B cell (primary cell): ENCODE data around the gene LUZP1. TPM values are rescaled to one million over a fixed set of nuclear protein-coding genes. Genes with fewer than 3 reads are reported as not detected.

Source experiments
- ATAC-seq: fragments of 200-7000 bp; cut with Tn5 transposase; one replicate; pipeline ENCODE4 v1.10.0; 2021; ENCODE audit warnings: low read depth, mild to moderate bottlenecking, moderate number of reproducible peaks, moderate library complexity
- CTCF ChIA-PET: fragments of 350-600 bp; sonication (Branson Sonifier 250); formaldehyde crosslinking; loops from one replicate; lab custom pipeline; 2021; ENCODE audit warnings: antibody characterized with exemption, inconsistent platforms; lab: Charles Lee
- POLR2A ChIA-PET: fragments of 350-600 bp; sonication (Branson Sonifier 250); formaldehyde crosslinking; loops from one replicate; lab custom pipeline; 2021; ENCODE audit warnings: antibody characterized with exemption; lab: Charles Lee
- DNase-seq: peaks from one replicate; pipeline ENCODE4 v3.0.0; 2013
- H2AFZ ChIP-seq: 2 replicates; pipeline ENCODE4 v1.6.1; 2012; ENCODE audit warnings: mild to moderate bottlenecking, low read depth, low read length; ENCODE audit not compliant: insufficient read depth, poor library complexity, severe bottlenecking
- H3K27ac ChIP-seq, 2 donors: 1 replicate in 1 of 2; 2 replicates in 1 of 2; pipeline ENCODE4 v1.5.1; 2012 to 2013; ENCODE audit warnings: low read length in 2 of 2, mild to moderate bottlenecking in 2 of 2, moderate library complexity in 1 of 2
- H3K27me3 ChIP-seq, 4 experiments: fragments of 200-600 bp in 1 of 4; sonication (generic) in 1 of 4; replicated peaks in 1 of 4; 1 replicate in 2 of 4; 2 replicates in 2 of 4; pipeline versions ENCODE4 v1.6.1 to v1.7.0; 2013 to 2016; ENCODE audit warnings: low read length in 3 of 4, mild to moderate bottlenecking in 2 of 4, mixed read lengths in 1 of 4, moderate library complexity in 1 of 4; ENCODE audit not compliant: insufficient read depth in 4 of 4, control insufficient read depth in 3 of 4; ENCODE audit errors: control extremely low read depth in 1 of 4
- H3K36me3 ChIP-seq, 2 experiments: replicated peaks in 1 of 2; 1 replicate in 1 of 2; 2 replicates in 1 of 2; pipeline versions ENCODE4 v1.6.1 to v1.7.1; 2013; ENCODE audit warnings: low read length in 1 of 2; ENCODE audit not compliant: insufficient read depth in 2 of 2, control insufficient read depth in 1 of 2; ENCODE audit errors: control extremely low read depth in 1 of 2, extremely low read depth in 1 of 2
- H3K4me1 ChIP-seq, 2 donors: fragments of 200-600 bp in 1 of 2; sonication (generic) in 1 of 2; 1 replicate in 1 of 2; 2 replicates in 1 of 2; pipeline versions ENCODE4 v1.5.1 to v1.6.1; 2013 to 2017; ENCODE audit warnings: low read length in 2 of 2; ENCODE audit not compliant: control insufficient read depth in 2 of 2, insufficient read depth in 2 of 2
- H3K4me2 ChIP-seq: replicated peaks from 2 replicates; pipeline ENCODE3; 2012; ENCODE audit warnings: mild to moderate bottlenecking, low read depth, low read length; ENCODE audit not compliant: poor library complexity, severe bottlenecking
- H3K4me3 ChIP-seq, 5 experiments: fragments of 200-600 bp in 1 of 5; sonication (generic) in 1 of 5; 1 replicate in 3 of 5; 2 replicates in 2 of 5; pipeline versions ENCODE4 v1.5.1 to v1.7.0; 2011 to 2016; ENCODE audit warnings: low read length in 4 of 5, mild to moderate bottlenecking in 4 of 5, low read depth in 2 of 5, control low read depth in 1 of 5, moderate library complexity in 1 of 5; ENCODE audit not compliant: insufficient read depth in 1 of 5; ENCODE audit errors: control extremely low read depth in 1 of 5, extremely low read depth in 1 of 5
- H3K79me2 ChIP-seq: fragments of 200-600 bp; sonication (generic); one replicate; pipeline ENCODE4 v1.6.0; 2016; ENCODE audit warnings: low read length; ENCODE audit not compliant: control insufficient read depth, insufficient read depth
- H3K9ac ChIP-seq: fragments of 200-600 bp; sonication (generic); 2 replicates; pipeline ENCODE4 v1.6.1; 2017; ENCODE audit warnings: mild to moderate bottlenecking, low read length, moderate library complexity
- H3K9me3 ChIP-seq, 3 donors: one replicate each; pipeline versions ENCODE4 v1.6.1 to v1.7.1; 2013; ENCODE audit warnings: low read length in 2 of 3; ENCODE audit not compliant: control insufficient read depth in 2 of 3, insufficient read depth in 1 of 3; ENCODE audit errors: control extremely low read depth in 1 of 3
- H4K20me1 ChIP-seq: 2 replicates; pipeline ENCODE4 v1.6.0; 2012; ENCODE audit warnings: mild to moderate bottlenecking, low read length; ENCODE audit not compliant: insufficient read depth, control insufficient read depth, poor library complexity, severe bottlenecking
- H3K27ac Mint-ChIP-seq: one replicate; pipeline ENCODE4 v1.8.0; 2021; ENCODE audit warnings: mixed read lengths
- H3K27me3 Mint-ChIP-seq: one replicate; pipeline ENCODE4 v1.8.0; 2021; ENCODE audit warnings: mixed read lengths
- H3K4me1 Mint-ChIP-seq: one replicate; pipeline ENCODE4 v1.8.0; 2021; ENCODE audit warnings: mixed read lengths
- H3K4me3 Mint-ChIP-seq: one replicate; pipeline ENCODE4 v1.8.0; 2021; ENCODE audit warnings: mixed read lengths
- H3K9me3 Mint-ChIP-seq: one replicate; pipeline ENCODE4 v1.8.0; 2022; ENCODE audit warnings: mixed read lengths; ENCODE audit not compliant: insufficient read depth
- CTCF ChIP-seq: fragments of 200-600 bp; IDR thresholded peaks from one replicate; pipeline ENCODE4 v1.8.0; 2022; ENCODE audit warnings: antibody characterized with exemption, mild to moderate bottlenecking
- EZH2 ChIP-seq: IDR thresholded peaks from 2 replicates; pipeline ENCODE4 v1.6.1; 2012; ENCODE audit warnings: borderline replicate concordance, low read depth, mild to moderate bottlenecking, moderate library complexity, low read length; ENCODE audit not compliant: insufficient read depth, poor library complexity, severe bottlenecking
- WGBS: methylation state at CpG from one replicate; pipeline ENCODE4 v1.1.5; 2013; ENCODE audit warnings: missing lambda C conversion rate; ENCODE audit not compliant: insufficient coverage; 5-methylcytosine and 5-hydroxymethylcytosine counted together
- intact Hi-C: fragments of 100-400 bp; cut with micrococcal nuclease; formaldehyde crosslinking; loops from one replicate; pipeline ENCODE4 v1.10.0; 2022
- polyA plus RNA-seq: library from polyadenylated mRNA; depleted of rRNA; stranded (reverse); fragments of >200 nt; gene quantifications from 2 replicates; pipeline ENCODE4 v1.2.3, GENCODE V29; 2012
- total RNA-seq, 2 donors: library from RNA; stranded (reverse); fragments of 120-200 nt in 1 of 2; gene quantifications; 1 replicate in 1 of 2; 2 replicates in 1 of 2; pipeline versions ENCODE4 v1.2.3 to v1.2.4, GENCODE V29; 2013 to 2022

The LUZP1 gene
- total and polyA plus RNA-seq, 2 donors (not counting 1 experiment from before 2014, with no cell fraction given), result 2.0 to 12.9 TPM

- Mint-ChIP-seq H3K27me3 (no peaks in the 10 kb centered on the region), H3K4me1 (peaks cover 10% of the 10 kb centered on the region), H3K27ac (no peak overlapping the region), H3K9me3 (no peaks in the 10 kb centered on the region), H3K4me3 (no peak overlapping the region)
- H4K20me1 ChIP-seq, result no peaks in the 10 kb centered on the region
- H3K36me3 ChIP-seq, result peaks cover 5 to 11% of the 10 kb centered on the region in 2 experiments
- ATAC-seq (no peak), DNase-seq (no peak)
- intact Hi-C loops, result no loop called here
- no peak overlapping the region for H3K4me2 ChIP-seq
- CTCF ChIA-PET, result interaction anchor here (4.4 to 10.7 kb wide), 2 partner anchors 9 to 76 kb away, joined by 30 to 103 read pairs; no protein-coding TSS in a partner anchor
- H3K4me3 ChIP-seq, result no peak overlapping the region
- H3K79me2 ChIP-seq, result peaks cover 36% of the 10 kb centered on the region
- POLR2A ChIA-PET, result no interaction called here
- H3K4me1 ChIP-seq, result peaks cover under 1 to 3% of the 10 kb centered on the region in 2 donors
- WGBS, result 100% methylated on average over 1 of the region's 4 CpGs
- no peaks in the 10 kb centered on the region for H3K9me3 ChIP-seq
- TF ChIP-seq EZH2, result no peak
- no peak for TF ChIP-seq CTCF
- no peak overlapping the region for H3K9ac ChIP-seq
- H2AFZ ChIP-seq, result no peak overlapping the region
- H3K27ac ChIP-seq, result no peak overlapping the region
- no peaks in the 10 kb centered on the region for H3K27me3 ChIP-seq
Measured at GRCh38 chr1:23108918-23109533, 59.6 kb downstream of the LUZP1 start.
